Upper lobe of left lung (tissue), 4 donors: ENCODE results near the gene OLFM1.

ENCODE experiments used
- POLR2A ChIP-seq, 4 donors: fragments of 450-650 bp; IDR thresholded peaks; one replicate each; pipeline ENCODE4 v1.5.1; 2016 to 2017; ENCODE audit warnings: antibody characterized with exemption in 4 of 4, mild to moderate bottlenecking in 2 of 4
- POLR2AphosphoS5 ChIP-seq, 2 donors: sonication (generic); formaldehyde crosslinking; IDR thresholded peaks; one replicate each; pipeline ENCODE4 v1.5.1; 2017; ENCODE audit warnings: antibody characterized with exemption in 2 of 2
- TF ChIP-seq, protein P1 (sequence below), 6 experiments: fragments of 450-650 bp in 4 of 6; fragments of 200-600 bp in 2 of 6; sonication (generic) in 2 of 6; IDR thresholded peaks; one replicate each; pipeline ENCODE4 v1.5.1; 2016 to 2019; ENCODE audit warnings: antibody characterized with exemption in 6 of 6

GRCh38 chr9:135038331-135038730, 49.1 kb upstream of the OLFM1 start:
- no peak for TF ChIP-seq POLR2A (IDR thresholded peaks at IDR 0.05)
- TF ChIP-seq, protein P1, sequence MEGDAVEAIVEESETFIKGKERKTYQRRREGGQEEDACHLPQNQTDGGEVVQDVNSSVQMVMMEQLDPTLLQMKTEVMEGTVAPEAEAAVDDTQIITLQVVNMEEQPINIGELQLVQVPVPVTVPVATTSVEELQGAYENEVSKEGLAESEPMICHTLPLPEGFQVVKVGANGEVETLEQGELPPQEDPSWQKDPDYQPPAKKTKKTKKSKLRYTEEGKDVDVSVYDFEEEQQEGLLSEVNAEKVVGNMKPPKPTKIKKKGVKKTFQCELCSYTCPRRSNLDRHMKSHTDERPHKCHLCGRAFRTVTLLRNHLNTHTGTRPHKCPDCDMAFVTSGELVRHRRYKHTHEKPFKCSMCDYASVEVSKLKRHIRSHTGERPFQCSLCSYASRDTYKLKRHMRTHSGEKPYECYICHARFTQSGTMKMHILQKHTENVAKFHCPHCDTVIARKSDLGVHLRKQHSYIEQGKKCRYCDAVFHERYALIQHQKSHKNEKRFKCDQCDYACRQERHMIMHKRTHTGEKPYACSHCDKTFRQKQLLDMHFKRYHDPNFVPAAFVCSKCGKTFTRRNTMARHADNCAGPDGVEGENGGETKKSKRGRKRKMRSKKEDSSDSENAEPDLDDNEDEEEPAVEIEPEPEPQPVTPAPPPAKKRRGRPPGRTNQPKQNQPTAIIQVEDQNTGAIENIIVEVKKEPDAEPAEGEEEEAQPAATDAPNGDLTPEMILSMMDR (IDR thresholded peaks at IDR 0.05): no peak
- no peak for TF ChIP-seq POLR2AphosphoS5 (IDR thresholded peaks at IDR 0.05)
